Jurkat, Clone E6-1 (cell line): ENCODE measurements around the gene FHOD3.
"Not testable (repeated sequence)": the region's sequence is repeated elsewhere in the genome, so short reads cannot be mapped to it uniquely, and the experiment has no call there.

ENCODE experiments used
- DNase-seq: peaks from one replicate; pipeline ENCODE4 v3.0.0-alpha.2; 2011; ENCODE audit warnings: low read depth, low spot score
- H3K4me3 ChIP-seq: 2 replicates; pipeline ENCODE4 v1.5.1; 2011; ENCODE audit warnings: mild to moderate bottlenecking, low read length, control low read depth, moderate library complexity

The FHOD3 gene

GRCh38 chr18:36337679-36338402 lies 40.3 kb downstream of the FHOD3 start:
- no peak for DNase-seq
- H3K4me3 ChIP-seq: no peak overlapping the region

- no peak overlapping the region for H3K4me3 ChIP-seq
- DNase-seq: no peak
These were observed 41.0 kb downstream of the FHOD3 start for GRCh38 chr18:36338403-36338933.

DNA sequence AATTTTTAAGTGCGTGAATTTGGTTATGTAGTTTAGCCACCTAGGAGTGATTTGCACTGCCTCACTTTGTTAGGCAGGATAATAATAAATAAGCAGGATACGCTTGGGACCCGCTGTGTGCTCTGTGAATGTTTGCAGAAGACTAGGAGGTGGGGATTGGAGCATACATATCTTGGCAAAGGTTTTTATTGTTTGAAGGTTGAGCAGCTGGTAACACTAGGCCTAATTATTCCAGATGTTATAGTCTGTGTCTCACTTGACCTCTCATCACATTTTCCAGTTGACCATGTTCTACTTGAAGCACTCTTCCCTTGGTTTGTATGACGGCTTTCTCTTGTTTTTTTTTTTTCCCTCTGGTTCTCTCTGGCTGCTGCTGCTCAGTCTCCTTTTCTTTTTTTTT lies 42.7 kb downstream of the FHOD3 start:
- H3K4me3 ChIP-seq: no peak overlapping the region
- DNase-seq: no peak

DNA sequence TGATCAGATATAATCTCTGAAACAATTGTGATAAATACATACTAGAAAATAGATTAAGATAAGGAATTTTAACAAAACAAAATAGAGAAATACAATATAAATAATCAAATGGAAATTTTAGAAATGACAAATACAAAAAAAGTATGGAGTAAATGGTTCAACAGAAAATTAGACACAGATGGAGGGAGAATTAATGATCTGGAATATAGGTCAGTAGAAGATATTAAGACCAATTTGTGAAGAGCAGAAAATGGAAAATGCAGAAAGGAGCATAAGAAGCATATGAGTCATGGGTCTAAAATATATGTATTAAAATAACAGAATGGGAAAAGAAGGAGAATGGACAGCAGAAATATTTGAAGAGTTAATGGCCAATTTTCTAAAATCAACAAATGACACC lies 44.4 kb downstream of the FHOD3 start:
- H3K4me3 ChIP-seq: no peak overlapping the region
- no peak for DNase-seq

DNA sequence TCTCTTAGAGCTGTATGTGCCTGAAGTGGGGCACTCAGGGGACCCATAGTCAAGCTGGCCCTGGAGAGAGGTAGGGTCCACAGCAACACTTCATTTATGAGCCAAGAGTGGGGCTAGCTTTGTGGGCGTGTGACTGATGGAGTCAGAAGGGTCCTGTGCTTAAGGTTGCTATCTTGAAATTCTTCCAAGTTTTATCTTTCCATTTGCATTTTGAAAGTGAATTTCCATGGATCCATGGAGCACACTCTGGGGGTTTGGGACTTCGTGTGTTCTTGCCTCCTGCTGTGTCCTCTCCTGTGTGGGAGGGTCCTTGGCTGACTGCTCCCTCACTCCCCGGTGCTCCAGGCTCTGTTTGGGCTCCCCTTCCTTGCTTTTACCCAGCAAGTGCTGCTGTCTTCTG lies 50.8 kb downstream of the FHOD3 start:
- no peak overlapping the region for H3K4me3 ChIP-seq
- no peak for DNase-seq

- DNase-seq: no peak
These were observed 51.5 kb downstream of the FHOD3 start for GRCh38 chr18:36348971-36349417.

GRCh38 chr18:36349552-36349951 lies 52.0 kb downstream of the FHOD3 start:
- no peak overlapping the region for H3K4me3 ChIP-seq
- no peak for DNase-seq

More at GRCh38 chr18:36348971-36349417, 51.5 kb downstream of the FHOD3 start:
- no peak overlapping the region for H3K4me3 ChIP-seq

- no peak for DNase-seq
- no peak overlapping the region for H3K4me3 ChIP-seq
These were observed 52.7 kb downstream of the FHOD3 start for GRCh38 chr18:36350251-36350651.

GRCh38 chr18:36350839-36351469 lies 53.4 kb downstream of the FHOD3 start:
- no peak overlapping the region for H3K4me3 ChIP-seq
- no peak for DNase-seq

GRCh38 chr18:36352384-36352783 lies 54.9 kb downstream of the FHOD3 start:
- no peak overlapping the region for H3K4me3 ChIP-seq
- no peak for DNase-seq

- DNase-seq: no peak
- no peak overlapping the region for H3K4me3 ChIP-seq
These were observed 57.5 kb downstream of the FHOD3 start for GRCh38 chr18:36354989-36355388.

DNA sequence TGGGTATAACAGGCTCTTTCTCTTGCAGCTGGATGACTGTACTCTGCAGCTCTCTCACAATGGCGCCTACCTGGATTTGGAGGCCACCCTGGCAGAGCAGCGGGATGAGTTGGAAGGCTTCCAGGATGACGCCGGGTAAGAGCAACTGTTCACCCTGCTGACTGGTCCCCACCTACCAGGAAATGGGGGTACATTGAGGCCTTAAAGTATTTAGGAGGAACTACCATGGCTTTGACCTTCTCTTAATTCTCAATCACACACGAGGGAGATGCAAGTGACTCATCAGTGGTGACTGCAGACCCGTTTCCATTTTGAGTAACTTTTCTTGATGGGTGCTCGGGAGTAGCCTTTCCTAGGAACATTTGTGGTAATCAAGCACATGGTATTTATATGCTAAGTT lies 58.0 kb downstream of the FHOD3 start:
- no peak for DNase-seq

GRCh38 chr18:36356741-36357140 lies 59.2 kb downstream of the FHOD3 start:
- not testable (repeated sequence) for H3K4me3 ChIP-seq, DNase-seq

More for the DNA sequence above, 58.0 kb downstream of the FHOD3 start:
- no peak overlapping the region for H3K4me3 ChIP-seq

DNA sequence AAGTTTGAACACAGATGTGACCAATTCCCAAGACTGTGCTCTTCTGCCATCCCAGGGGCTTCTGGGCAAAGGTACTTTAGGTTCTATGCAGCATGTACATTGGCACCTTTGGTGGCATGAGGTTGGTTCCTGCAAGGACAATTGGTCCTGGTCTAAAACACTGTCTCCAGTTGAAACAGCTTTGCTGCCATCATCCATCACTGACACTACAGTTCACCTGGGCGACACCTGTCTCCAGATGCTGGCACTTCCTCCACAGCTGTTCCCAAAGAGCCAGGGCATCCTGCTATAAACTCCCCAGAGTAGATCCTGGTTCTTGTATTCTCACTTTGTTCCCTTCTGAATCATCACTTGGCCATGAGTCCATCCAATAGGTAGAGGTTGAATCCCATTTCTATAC lies 60.6 kb downstream of the FHOD3 start:
- no peak for DNase-seq
- no peak overlapping the region for H3K4me3 ChIP-seq

DNA sequence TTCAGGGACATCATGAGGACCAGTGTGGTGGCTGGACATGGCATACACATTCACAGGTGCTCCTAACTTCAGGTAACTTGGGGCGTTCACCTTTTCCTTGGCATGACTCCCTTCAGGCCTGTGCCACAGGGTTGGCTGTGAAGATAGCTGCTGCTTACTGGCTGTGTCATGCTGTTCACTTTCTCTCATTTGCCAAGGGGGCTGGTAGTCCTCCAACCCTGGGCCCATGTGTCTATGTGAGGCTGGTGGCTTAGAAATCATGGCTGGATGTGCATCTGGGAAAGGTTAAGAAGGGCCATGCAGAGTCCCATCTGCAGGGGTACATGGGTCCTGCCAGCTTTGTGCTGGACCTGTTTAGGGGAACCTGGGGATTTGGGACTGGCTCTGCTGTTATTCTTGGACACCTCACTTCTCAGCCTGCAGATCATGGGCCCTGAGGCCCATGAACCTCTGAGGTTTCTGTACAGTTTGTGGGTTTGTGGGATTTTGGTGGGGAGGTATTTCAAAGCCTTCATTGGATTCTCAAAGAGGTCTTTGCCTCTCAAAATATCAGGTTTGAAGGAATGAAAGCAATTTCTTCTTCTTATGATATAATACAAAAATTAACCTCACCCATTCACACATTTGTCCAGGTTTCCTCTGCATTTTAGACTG lies 62.9 kb downstream of the FHOD3 start:
- no peak overlapping the region for H3K4me3 ChIP-seq
- no peak for DNase-seq

DNA sequence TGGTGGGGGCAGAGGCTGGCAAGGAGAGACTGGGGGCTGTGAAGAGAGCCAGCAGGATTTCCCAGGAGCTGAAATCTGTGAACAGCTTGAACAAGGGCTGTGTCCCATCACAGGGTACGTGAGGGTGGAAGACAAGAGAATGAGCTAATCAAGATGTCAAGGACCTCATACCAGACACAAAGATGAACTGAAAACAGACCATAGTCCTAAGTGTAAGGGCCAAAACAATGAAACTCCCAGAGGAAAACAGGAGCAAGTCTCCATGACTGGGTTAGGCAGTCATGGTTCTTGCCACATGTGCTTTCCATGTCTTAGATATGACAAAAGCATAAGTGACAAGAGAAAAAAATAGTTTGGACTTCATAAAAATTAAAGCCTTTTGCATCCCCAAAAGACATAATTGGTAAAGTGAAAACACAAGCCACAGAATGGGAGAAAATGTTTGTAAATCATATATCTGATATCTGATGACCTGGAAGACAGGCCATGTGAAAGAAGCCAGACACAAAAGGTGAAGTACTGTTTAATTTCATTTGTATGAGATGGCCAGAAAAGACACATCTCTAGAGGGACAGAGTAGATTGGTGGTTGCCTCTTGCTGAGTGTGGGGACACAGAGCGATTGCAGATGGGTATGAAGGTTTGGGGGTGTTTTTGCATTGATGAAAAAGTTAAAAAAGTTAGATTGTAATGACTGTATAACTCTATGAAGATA lies 67.6 kb downstream of the FHOD3 start:
- no peak for DNase-seq
- no peak overlapping the region for H3K4me3 ChIP-seq

DNA sequence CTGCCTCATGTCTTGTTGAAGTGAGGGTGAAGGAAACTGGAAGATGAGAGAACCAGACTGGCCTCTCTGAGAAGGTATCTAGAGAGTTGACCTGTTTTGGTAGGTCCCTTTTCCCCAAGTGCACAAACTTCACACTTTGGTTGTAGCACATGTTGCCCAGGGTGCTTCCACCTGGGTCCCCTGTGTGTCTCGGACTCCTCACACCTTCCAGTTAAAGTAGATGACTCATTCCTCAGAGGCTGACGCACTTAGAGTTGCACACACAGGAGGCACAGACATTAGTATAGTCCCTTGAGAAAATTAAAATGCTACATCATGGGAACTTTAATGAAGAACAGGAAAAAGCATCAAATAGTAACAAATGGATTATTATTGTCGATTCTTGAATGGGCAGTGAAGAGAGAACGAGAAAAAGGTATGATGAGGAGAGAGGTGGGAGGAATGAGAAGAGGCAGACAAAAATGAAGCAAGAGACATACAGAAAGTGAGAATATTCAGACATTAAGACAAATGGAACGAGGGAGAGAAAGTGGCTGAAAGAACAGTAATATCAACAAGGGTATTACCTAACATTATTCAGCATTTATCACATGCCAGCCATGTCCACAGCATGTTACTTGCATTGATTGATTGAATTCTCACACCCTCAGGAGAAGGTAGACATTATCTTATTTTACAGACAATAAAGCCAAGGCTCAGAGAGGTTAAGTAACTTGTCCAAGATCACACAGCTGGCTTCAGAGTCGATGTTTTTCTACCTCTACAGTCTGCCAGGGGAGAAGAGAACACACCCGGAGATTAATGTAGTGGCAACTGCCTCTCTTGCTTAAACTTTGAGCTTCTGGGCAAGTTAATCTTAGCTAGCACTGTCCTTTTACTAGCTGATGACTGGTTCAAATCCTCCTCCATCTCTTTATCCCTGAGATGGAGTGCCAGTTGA lies 68.6 kb downstream of the FHOD3 start:
- H3K4me3 ChIP-seq: no peak overlapping the region
- no peak for DNase-seq

DNA sequence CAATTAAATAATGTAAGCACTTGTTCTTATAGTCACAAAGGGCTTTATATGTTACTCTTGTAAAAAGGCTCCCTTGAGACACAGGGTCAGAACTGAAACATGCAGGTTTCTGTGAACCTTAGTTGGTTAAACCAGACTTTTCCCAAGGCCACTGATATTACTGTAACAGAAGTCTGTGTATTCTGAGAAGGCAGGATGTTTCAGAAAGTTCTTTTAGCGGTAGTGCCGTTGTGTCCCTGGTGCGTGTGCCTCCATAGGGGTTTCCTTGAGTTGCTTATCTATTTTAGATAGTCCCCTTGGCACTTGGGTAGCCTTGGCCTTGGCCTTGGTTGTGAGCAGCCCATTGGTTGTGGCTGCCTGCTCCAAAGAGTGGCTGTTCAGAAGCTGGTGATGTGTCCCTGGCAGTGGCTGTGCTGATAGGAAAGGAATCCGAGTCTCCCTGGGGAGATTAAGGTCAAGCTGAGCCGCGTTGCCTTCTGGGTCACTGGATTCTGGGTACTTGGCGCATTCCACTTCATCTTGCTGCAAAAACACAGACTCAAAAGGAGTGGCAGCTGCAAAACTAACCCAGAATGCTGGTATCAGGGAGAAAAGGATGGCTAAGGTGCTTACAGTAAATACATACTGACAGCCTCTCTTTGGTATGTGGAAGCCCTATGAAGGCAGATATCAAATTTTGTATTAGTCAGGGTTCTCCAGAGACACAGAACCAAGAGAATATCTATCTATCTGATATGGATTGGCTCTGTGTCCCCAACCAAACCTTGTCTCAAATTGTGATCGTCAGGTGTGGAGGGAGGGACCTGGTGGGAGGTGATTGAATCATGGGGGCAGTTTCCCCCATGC lies 69.7 kb downstream of the FHOD3 start:
- DNase-seq: no peak
- no peak overlapping the region for H3K4me3 ChIP-seq
